ENCODE data around the gene LAIR1.

- no peak for TF ChIP-seq GATA2 (IDR thresholded peaks at IDR 0.05; ENCODE audit: low read depth, low read length)
- no peak for TF ChIP-seq GATA3 (IDR thresholded peaks at IDR 0.05; ENCODE audit: low read depth, low read length)
Observed at GRCh38 chr19:54315956-54316355, 48.8 kb downstream of the LAIR1 start.

All from SH-SY5Y (cell line).